ENCODE data around the gene RASL10A.

RASL10A gene

GRCh38 chr22:29301716-29302401 lies 13.6 kb downstream of the RASL10A start:
- DNase-seq, result no peak

GRCh38 chr22:29300807-29301601 lies 14.5 kb downstream of the RASL10A start:
- no peak for DNase-seq

GRCh38 chr22:29300467-29300806 lies 15.1 kb downstream of the RASL10A start:
- DNase-seq, result no peak

- DNase-seq, result no peak
These were observed 16.2 kb downstream of the RASL10A start for GRCh38 chr22:29299136-29299900.

- no peak for DNase-seq
These were observed 16.9 kb downstream of the RASL10A start for GRCh38 chr22:29298641-29299040.

GRCh38 chr22:29292379-29292778 lies 23.1 kb downstream of the RASL10A start:
- no peak for DNase-seq

GRCh38 chr22:29291215-29291614 lies 24.3 kb downstream of the RASL10A start:
- no peak for DNase-seq

GRCh38 chr22:29290061-29290460 lies 25.4 kb downstream of the RASL10A start:
- DNase-seq, result no peak

- no peak for DNase-seq
These were observed 26.7 kb downstream of the RASL10A start for GRCh38 chr22:29288837-29289236.

GRCh38 chr22:29284196-29284595 lies 31.3 kb downstream of the RASL10A start:
- no peak for DNase-seq

GRCh38 chr22:29277927-29278326 lies 37.6 kb downstream of the RASL10A start:
- DNase-seq, result no peak

GRCh38 chr22:29275819-29276565 lies 39.5 kb downstream of the RASL10A start:
- DNase-seq, result no peak

GRCh38 chr22:29275167-29275566 lies 40.3 kb downstream of the RASL10A start:
- no peak for DNase-seq

- no peak for DNase-seq
These were observed 42.9 kb downstream of the RASL10A start for GRCh38 chr22:29272624-29273023.

GRCh38 chr22:29270475-29271271 lies 44.8 kb downstream of the RASL10A start:
- DNase-seq, result peak; percentile 67

GRCh38 chr22:29269731-29270474 lies 45.6 kb downstream of the RASL10A start:
- no peak for DNase-seq

GRCh38 chr22:29269230-29269604 lies 46.3 kb downstream of the RASL10A start:
- DNase-seq, result no peak

- peak; percentile 52 for DNase-seq
These were observed 46.8 kb downstream of the RASL10A start for GRCh38 chr22:29268511-29269229.

- DNase-seq, result peak; percentile 97
These were observed 47.5 kb downstream of the RASL10A start, which contains the start of the genes EWSR1 and RHBDD3 for GRCh38 chr22:29267858-29268510. Gene EWSR1, plus strand, starts transcription at chr22:29268268. Its CDS starts 69 bp downstream, at chr22:29268337. Gene RHBDD3, minus strand, starts transcription at chr22:29267981. Its CDS starts 2,355 bp downstream, at chr22:29265626.

- no peak for DNase-seq
These were observed 48.0 kb downstream of the RASL10A start for GRCh38 chr22:29267462-29267857.

All from HCEC 1CT (cell line).